K562 (cell line): ENCODE results near the gene PPP1R16B.

Experiments
- ATF7 ChIP-seq: fragments of 450-650 bp; IDR thresholded peaks from 2 replicates; pipeline ENCODE4 v1.7.1; 2014; ENCODE audit warnings: mild to moderate bottlenecking, moderate library complexity
- CHD4 ChIP-seq: fragments of 200-600 bp; sonication (generic); IDR thresholded peaks from 3 replicates; pipeline ENCODE4 v1.6.1; 2012; ENCODE audit warnings: low read depth, mild to moderate bottlenecking, mixed read lengths, low read length, inconsistent platforms; ENCODE audit not compliant: insufficient read depth, insufficient replicate concordance, poor library complexity, severe bottlenecking
- CTCF ChIP-seq, 3 experiments: IDR thresholded peaks in 2 of 3; conservative IDR thresholded peaks in 1 of 3; 2 replicates each; pipeline ENCODE4 v1.5.1; 2011 to 2012; ENCODE audit warnings: low read length in 3 of 3, mild to moderate bottlenecking in 3 of 3, control low read depth in 2 of 3, improper control_type of control experiment in 1 of 3, inconsistent platforms in 1 of 3, low read depth in 1 of 3, mixed read lengths in 1 of 3, moderate library complexity in 1 of 3; ENCODE audit not compliant: insufficient read depth in 2 of 3
- EZH2 ChIP-seq: IDR thresholded peaks from 2 replicates; pipeline ENCODE4 v1.6.1; 2012; ENCODE audit warnings: low read depth, mild to moderate bottlenecking, inconsistent platforms, low read length, borderline replicate concordance
- FOSL1 ChIP-seq: fragments of 200-800 bp; sonication (Bioruptor generic); conservative IDR thresholded peaks from 2 replicates; pipeline ENCODE4 v1.6.1; 2016; ENCODE audit warnings: missing genetic modification characterization, missing compliant biosample characterization
- MBD1 ChIP-seq: fragments of 250-450 bp; sonication (Bioruptor Pico); IDR thresholded peaks from 2 replicates; pipeline ENCODE4 v1.8.0; 2022; ENCODE audit warnings: inconsistent platforms
- NR1H2 ChIP-seq: sonication (generic); formaldehyde crosslinking; IDR thresholded peaks from 2 replicates; pipeline ENCODE4 v1.4.0; 2020; ENCODE audit warnings: mild to moderate bottlenecking, missing genetic modification reagents
- PHB ChIP-seq: fragments of 250-450 bp; sonication (Bioruptor Pico); IDR thresholded peaks from 2 replicates; pipeline ENCODE4 v1.5.0; 2021
- SAFB2 ChIP-seq: fragments of 200-400 bp; formaldehyde crosslinking; IDR thresholded peaks from 2 replicates; pipeline ENCODE4 v1.6.1; 2018; ENCODE audit warnings: borderline replicate concordance, low read length, low read depth, moderate library complexity; ENCODE audit not compliant: severe bottlenecking
- TARDBP ChIP-seq: fragments of 450-650 bp; IDR thresholded peaks from 2 replicates; pipeline ENCODE4 v1.6.1; 2016
- USF2 ChIP-seq: sonication (generic); formaldehyde crosslinking; IDR thresholded peaks from 2 replicates; pipeline ENCODE4 v1.5.0; 2020; ENCODE audit warnings: missing genetic modification reagents
- ZFP36 ChIP-seq: fragments of 150-350 bp; IDR thresholded peaks from 2 replicates; pipeline ENCODE4 v1.6.1; 2018; ENCODE audit warnings: low read length, low read depth; ENCODE audit not compliant: partially characterized antibody
- ZFPM2 ChIP-seq: fragments of 250-450 bp; sonication (Bioruptor Pico); IDR thresholded peaks from 2 replicates; pipeline ENCODE4 v1.5.1; 2022; ENCODE audit warnings: mild to moderate bottlenecking

GRCh38 chr20:38930242-38930569, 124.7 kb downstream of the PPP1R16B start:
- TF ChIP-seq ZFPM2 (CRISPR knock-in tag), result no peak
- no peak for TF ChIP-seq SAFB2
- TF ChIP-seq FOSL1 (tag), result no peak
- no peak for TF ChIP-seq CTCF (IDR thresholded peaks at IDR 0.05 in 2 of 3, conservative IDR thresholded peaks at IDR 0.05 in 1 of 3; ENCODE audit: insufficient read depth in 2 of 3, low read depth in 1 of 3, low read length in 3 of 3)
- TF ChIP-seq MBD1 (CRISPR knock-in tag), result no peak
- TF ChIP-seq ATF7, result no peak
- TF ChIP-seq NR1H2 (CRISPR knock-in tag), result no peak
- no peak for TF ChIP-seq CHD4
- no peak for TF ChIP-seq USF2 (CRISPR knock-in tag)
- no peak for TF ChIP-seq TARDBP
- peak; percentile 63 for TF ChIP-seq ZFP36
- TF ChIP-seq PHB, result no peak
- TF ChIP-seq EZH2, result no peak
